Mesenchymal stem cell (in vitro differentiated cells and primary cell): ENCODE measurements around the gene TSPEAR.

Experiments used
- DNase-seq: peaks from one replicate; pipeline ENCODE4 v3.0.0-alpha.2; 2013
- H2AFZ ChIP-seq: one replicate; pipeline ENCODE4 v1.6.1; 2013; ENCODE audit warnings: low read depth, mild to moderate bottlenecking, control low read depth, inconsistent platforms, low read length, moderate library complexity
- H2AK5ac ChIP-seq: 2 replicates; pipeline ENCODE4 v1.6.1; 2013; ENCODE audit warnings: low read length, moderate library complexity, mild to moderate bottlenecking, inconsistent platforms; ENCODE audit not compliant: severe bottlenecking
- H2BK120ac ChIP-seq: one replicate; pipeline ENCODE4 v1.6.1; 2013; ENCODE audit warnings: low read depth, mild to moderate bottlenecking, inconsistent platforms, low read length, moderate library complexity
- H2BK12ac ChIP-seq, 2 experiments: one replicate each; pipeline ENCODE4 v1.6.1; 2013; ENCODE audit warnings: inconsistent platforms in 2 of 2, low read length in 2 of 2, mild to moderate bottlenecking in 2 of 2, moderate library complexity in 2 of 2, control low read depth in 1 of 2
- H2BK15ac ChIP-seq: one replicate; pipeline ENCODE4 v1.6.1; 2013; ENCODE audit warnings: mild to moderate bottlenecking, low read depth, inconsistent platforms; ENCODE audit not compliant: poor library complexity, severe bottlenecking
- H2BK5ac ChIP-seq: 2 replicates; pipeline ENCODE4 v1.6.1; 2013; ENCODE audit warnings: low read depth, mild to moderate bottlenecking, low read length, control low read depth, inconsistent platforms; ENCODE audit not compliant: poor library complexity, severe bottlenecking
- H3K14ac ChIP-seq, 2 experiments: one replicate each; pipeline ENCODE4 v1.6.1; 2013; ENCODE audit warnings: inconsistent platforms in 2 of 2, low read length in 2 of 2, control low read depth in 1 of 2, mild to moderate bottlenecking in 1 of 2, moderate library complexity in 1 of 2
- H3K18ac ChIP-seq, 2 experiments: one replicate each; pipeline ENCODE4 v1.6.1; 2013; ENCODE audit warnings: inconsistent platforms in 2 of 2, low read length in 2 of 2, control low read depth in 1 of 2, low read depth in 1 of 2, mild to moderate bottlenecking in 1 of 2
- H3K23ac ChIP-seq, 2 experiments: one replicate each; pipeline ENCODE4 v1.6.1; 2013; ENCODE audit warnings: inconsistent platforms in 2 of 2, low read length in 2 of 2, mild to moderate bottlenecking in 2 of 2, moderate library complexity in 2 of 2, control low read depth in 1 of 2
- H3K27ac ChIP-seq: 2 replicates; pipeline ENCODE4 v1.5.1; 2013; ENCODE audit warnings: mild to moderate bottlenecking, moderate library complexity, low read length, control low read depth, inconsistent platforms; ENCODE audit not compliant: poor library complexity, severe bottlenecking
- H3K27me3 ChIP-seq, 2 experiments: 2 replicates each; pipeline versions ENCODE4 v1.6.1 to v1.7.0; 2013; ENCODE audit warnings: low read length in 2 of 2, mild to moderate bottlenecking in 2 of 2, moderate library complexity in 2 of 2, control low read depth in 1 of 2, inconsistent platforms in 1 of 2; ENCODE audit not compliant: control insufficient read depth in 1 of 2, insufficient read depth in 1 of 2
- H3K36me3 ChIP-seq, 2 experiments: 2 replicates each; pipeline versions ENCODE4 v1.6.1 to v1.7.0; 2013; ENCODE audit warnings: low read length in 2 of 2, control low read depth in 1 of 2, inconsistent platforms in 1 of 2, low read depth in 1 of 2, mild to moderate bottlenecking in 1 of 2; ENCODE audit not compliant: insufficient read depth in 2 of 2, control insufficient read depth in 1 of 2
- H3K4ac ChIP-seq, 2 experiments: one replicate each; pipeline ENCODE4 v1.6.1; 2013; ENCODE audit warnings: inconsistent platforms in 2 of 2, low read length in 2 of 2, mild to moderate bottlenecking in 2 of 2, moderate library complexity in 2 of 2, control low read depth in 1 of 2, low read depth in 1 of 2
- H3K4me1 ChIP-seq: 2 replicates; pipeline ENCODE4 v1.6.1; 2013; ENCODE audit warnings: low read depth, low read length, control low read depth; ENCODE audit not compliant: control insufficient read depth, insufficient read depth
- H3K4me2 ChIP-seq: 2 replicates; pipeline ENCODE4 v1.6.1; 2013; ENCODE audit warnings: low read length, mild to moderate bottlenecking, inconsistent platforms; ENCODE audit not compliant: poor library complexity, severe bottlenecking
- H3K4me3 ChIP-seq, 2 experiments: 2 replicates each; pipeline versions ENCODE4 v1.5.1 to v1.7.0; 2013; ENCODE audit warnings: low read length in 2 of 2, mild to moderate bottlenecking in 2 of 2, control low read depth in 1 of 2, low read depth in 1 of 2; ENCODE audit not compliant: insufficient read depth in 1 of 2
- H3K79me1 ChIP-seq: replicated peaks from 2 replicates; pipeline ENCODE4 v1.6.1; 2013; ENCODE audit warnings: mild to moderate bottlenecking, control low read depth, low read length, inconsistent platforms; ENCODE audit not compliant: poor library complexity, severe bottlenecking
- H3K9ac ChIP-seq: 2 replicates; pipeline ENCODE4 v1.7.0; 2013; ENCODE audit warnings: mild to moderate bottlenecking, low read length, moderate library complexity
- H3K9me3 ChIP-seq: 2 replicates; pipeline ENCODE4 v1.7.0; 2013; ENCODE audit warnings: mild to moderate bottlenecking, low read length; ENCODE audit not compliant: control insufficient read depth
- H4K8ac ChIP-seq: one replicate; pipeline ENCODE4 v1.6.1; 2013; ENCODE audit warnings: inconsistent platforms, mild to moderate bottlenecking, low read length, moderate library complexity
- H4K91ac ChIP-seq: one replicate; pipeline ENCODE4 v1.6.1; 2013; ENCODE audit warnings: mild to moderate bottlenecking, low read length, inconsistent platforms
- WGBS: methylation state at CpG from one replicate; pipeline ENCODE4 v1.1.7; 2013; ENCODE audit warnings: mixed read lengths; 5-methylcytosine and 5-hydroxymethylcytosine counted together

The TSPEAR gene

DNA sequence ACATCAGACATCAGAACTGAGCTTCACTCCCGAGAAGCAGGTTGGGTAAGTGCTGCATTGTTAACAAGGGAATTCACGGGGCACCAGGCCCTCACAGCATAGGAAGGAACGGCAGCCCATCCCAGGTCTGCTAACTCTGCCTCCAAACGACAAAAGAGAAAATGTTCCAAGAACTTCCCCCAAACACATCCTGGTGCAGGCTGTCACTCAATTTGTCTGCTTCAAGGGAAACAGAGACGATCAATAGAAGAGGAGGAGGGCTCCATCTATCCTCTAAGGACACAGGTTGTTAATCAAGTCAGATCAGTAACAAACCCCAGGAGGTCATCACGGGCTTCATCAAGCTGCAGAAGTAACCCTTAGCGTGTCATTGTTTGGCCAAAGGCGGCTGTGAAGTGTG is 3.5 kb upstream of the TSPEAR start:
- Histone ChIP-seq H2BK15ac (no peak overlapping the region), H3K9ac (no peak overlapping the region)

GRCh38 chr21:44713846-44714245 is 2.5 kb upstream of the TSPEAR start:
- Histone ChIP-seq H3K27ac (no peak overlapping the region), H3K9me3 (no peaks in the 10 kb centered on the region)

More for the DNA sequence above, 3.5 kb upstream of the TSPEAR start:
- Histone ChIP-seq H4K91ac (no peak overlapping the region), H3K4ac (no peak overlapping the region), H3K9me3 (no peaks in the 10 kb centered on the region), H3K27me3 (peaks cover 68 to 78% of the 10 kb centered on the region in 2 experiments), H3K36me3 (no peaks in the 10 kb centered on the region), H2BK12ac (no peak overlapping the region), H3K4me3 (no peak overlapping the region), H3K14ac (no peak overlapping the region), H4K8ac (no peak overlapping the region), H3K4me2 (no peak overlapping the region), H3K18ac (no peak overlapping the region), H2BK120ac (no peak overlapping the region), H3K4me1 (peaks cover 3% of the 10 kb centered on the region), H3K23ac (no peak overlapping the region), H2BK5ac (no peak overlapping the region), H2AK5ac (no peak overlapping the region), H2AFZ (no peak overlapping the region), H3K79me1 (no peaks in the 10 kb centered on the region), H3K27ac (no peak overlapping the region)
- no peak for DNase-seq
- WGBS = 38% methylated on average over 8 of the region's 8 CpGs

DNA sequence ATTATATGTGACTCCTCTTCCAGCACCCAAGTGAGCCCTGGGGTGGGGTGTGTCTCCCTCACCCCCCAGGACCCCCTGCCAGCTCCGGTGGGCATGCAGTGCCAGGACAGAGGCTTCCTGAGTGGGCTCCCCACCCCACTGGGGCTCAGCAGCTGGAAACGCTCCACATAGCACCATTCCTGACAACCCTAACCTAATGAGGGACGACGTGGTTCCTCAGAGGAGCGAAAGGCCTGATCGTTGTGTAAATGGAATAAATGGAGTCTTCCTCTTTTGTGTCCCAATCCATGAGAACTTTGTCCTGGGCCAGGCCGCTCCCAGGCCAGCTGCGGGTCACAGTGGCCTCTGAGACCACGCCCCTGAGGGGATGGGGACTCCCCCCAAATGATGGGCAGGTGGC is 1.8 kb upstream of the TSPEAR start:
- Histone ChIP-seq H2BK12ac (no peak overlapping the region), H3K14ac (no peak overlapping the region), H2AFZ (no peak overlapping the region), H3K4ac (no peak overlapping the region), H3K4me3 (no peak overlapping the region), H4K8ac (no peak overlapping the region), H3K4me1 (peaks cover 13% of the 10 kb centered on the region), H2BK120ac (no peak overlapping the region), H2AK5ac (no peak overlapping the region), H2BK5ac (no peak overlapping the region), H3K9me3 (no peaks in the 10 kb centered on the region), H4K91ac (no peak overlapping the region), H3K9ac (no peak overlapping the region), H3K18ac (no peak overlapping the region), H3K23ac (no peak overlapping the region), H3K4me2 (no peak overlapping the region), H3K36me3 (no peaks in the 10 kb centered on the region), H2BK15ac (no peak overlapping the region), H3K27me3 (peaks cover 76 to 80% of the 10 kb centered on the region in 2 experiments), H3K79me1 (no peaks in the 10 kb centered on the region), H3K27ac (no peak overlapping the region)
- WGBS = 49% methylated on average over 6 of the region's 9 CpGs
- DNase-seq = no peak

More at GRCh38 chr21:44713846-44714245, 2.5 kb upstream of the TSPEAR start:
- Histone ChIP-seq H4K8ac (no peak overlapping the region), H3K36me3 (no peaks in the 10 kb centered on the region), H4K91ac (no peak overlapping the region), H2AFZ (no peak overlapping the region), H2AK5ac (no peak overlapping the region), H3K18ac (no peak overlapping the region), H3K4me1 (peaks cover 11% of the 10 kb centered on the region), H3K79me1 (no peaks in the 10 kb centered on the region), H3K4me2 (no peak overlapping the region), H3K27me3 (peaks cover 76 to 80% of the 10 kb centered on the region in 2 experiments), H3K4me3 (no peak overlapping the region), H3K9ac (no peak overlapping the region), H2BK15ac (no peak overlapping the region), H3K23ac (no peak overlapping the region), H2BK120ac (no peak overlapping the region), H3K14ac (no peak overlapping the region), H3K4ac (no peak overlapping the region), H2BK5ac (no peak overlapping the region), H2BK12ac (no peak overlapping the region)
- no peak for DNase-seq
- 82% methylated on average over 10 of the region's 10 CpGs for WGBS

DNA sequence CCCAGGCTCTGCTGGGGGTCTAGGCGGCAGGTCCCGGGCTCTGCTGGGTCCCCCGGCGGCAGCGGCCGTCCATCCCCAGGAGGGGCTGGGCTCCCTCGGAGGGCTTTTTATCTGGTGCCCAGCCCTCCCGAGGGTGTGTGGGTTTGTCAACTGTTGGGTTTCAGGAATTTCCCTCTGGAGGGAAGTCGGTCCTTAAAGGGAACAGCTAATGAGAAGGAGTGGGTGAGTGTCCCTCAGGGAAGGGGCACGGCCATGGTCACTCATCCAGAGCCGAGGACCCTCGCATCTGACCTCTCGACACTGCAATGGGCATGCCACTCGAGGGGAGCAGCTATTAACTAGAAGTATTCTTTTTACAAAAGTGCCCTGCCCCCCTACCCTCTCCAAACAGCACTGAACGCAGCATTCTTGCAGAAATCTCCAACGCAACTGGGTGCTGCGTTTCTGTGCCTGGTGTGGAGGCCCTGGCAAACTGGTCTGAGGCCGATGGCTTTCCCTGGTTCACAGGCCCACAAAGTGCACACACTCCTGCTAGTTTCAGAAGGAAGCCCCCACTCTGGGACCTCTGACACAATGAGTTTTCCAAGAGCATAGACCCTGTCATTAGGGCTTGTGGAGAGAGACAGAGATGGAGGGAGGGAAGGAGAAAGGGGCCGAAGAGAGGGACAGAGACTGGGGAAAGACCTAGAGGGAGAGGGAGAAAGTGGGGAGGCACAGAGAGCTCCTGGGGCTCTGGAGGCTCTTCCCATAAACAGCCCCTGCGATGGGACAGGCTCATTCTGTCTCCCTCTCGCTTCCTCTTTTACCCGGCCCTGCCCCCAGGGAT is 1.0 kb upstream of the TSPEAR start:
- no peak overlapping the region for H2AK5ac ChIP-seq
- H3K4me3 ChIP-seq = no peak overlapping the region
- peaks cover 13% of the 10 kb centered on the region for H3K4me1 ChIP-seq
- no peaks in the 10 kb centered on the region for H3K79me1 ChIP-seq
- H2BK12ac ChIP-seq = no peak overlapping the region
- H3K9ac ChIP-seq = no peak overlapping the region
- H3K23ac ChIP-seq = no peak overlapping the region
- no peak overlapping the region for H2BK120ac ChIP-seq
- H2AFZ ChIP-seq = no peak overlapping the region
- peaks cover 79 to 84% of the 10 kb centered on the region in 2 experiments for H3K27me3 ChIP-seq
- DNase-seq = no peak
- no peak overlapping the region for H2BK5ac ChIP-seq
- H4K8ac ChIP-seq = no peak overlapping the region
- WGBS = 9% methylated on average over 19 of the region's 22 CpGs
- no peak overlapping the region for H3K27ac ChIP-seq
- H3K4me2 ChIP-seq = no peak overlapping the region
- no peak overlapping the region for H3K4ac ChIP-seq
- no peaks in the 10 kb centered on the region for H3K9me3 ChIP-seq
- no peak overlapping the region for H3K14ac ChIP-seq
- no peaks in the 10 kb centered on the region for H3K36me3 ChIP-seq
- no peak overlapping the region for H4K91ac ChIP-seq
- H2BK15ac ChIP-seq = no peak overlapping the region
- no peak overlapping the region for H3K18ac ChIP-seq
